Esophagus mucosa (tissue), 1 donor: Measurements from ENCODE around the gene VDAC2. TPM values are rescaled to one million over a fixed set of nuclear protein-coding genes. Genes with fewer than 3 reads are reported as not detected.

Experiments
- ATAC-seq: fragments of 200-7000 bp; cut with Tn5 transposase; one replicate; pipeline ENCODE4 v1.9.1; 2020
- total RNA-seq: library from RNA; stranded (reverse); gene quantifications from one replicate; pipeline ENCODE4 v1.2.4, GENCODE V29; 2023
- donor health status: DM: yes; HTN: yes; CAD: no.

Gene VDAC2
- total RNA-seq, 1 donor from 2014 or later, result 356 TPM

- peak; percentile 21 for ATAC-seq
Observed at GRCh38 chr10:75230600-75231038, 20.0 kb downstream of the VDAC2 start.

DNA sequence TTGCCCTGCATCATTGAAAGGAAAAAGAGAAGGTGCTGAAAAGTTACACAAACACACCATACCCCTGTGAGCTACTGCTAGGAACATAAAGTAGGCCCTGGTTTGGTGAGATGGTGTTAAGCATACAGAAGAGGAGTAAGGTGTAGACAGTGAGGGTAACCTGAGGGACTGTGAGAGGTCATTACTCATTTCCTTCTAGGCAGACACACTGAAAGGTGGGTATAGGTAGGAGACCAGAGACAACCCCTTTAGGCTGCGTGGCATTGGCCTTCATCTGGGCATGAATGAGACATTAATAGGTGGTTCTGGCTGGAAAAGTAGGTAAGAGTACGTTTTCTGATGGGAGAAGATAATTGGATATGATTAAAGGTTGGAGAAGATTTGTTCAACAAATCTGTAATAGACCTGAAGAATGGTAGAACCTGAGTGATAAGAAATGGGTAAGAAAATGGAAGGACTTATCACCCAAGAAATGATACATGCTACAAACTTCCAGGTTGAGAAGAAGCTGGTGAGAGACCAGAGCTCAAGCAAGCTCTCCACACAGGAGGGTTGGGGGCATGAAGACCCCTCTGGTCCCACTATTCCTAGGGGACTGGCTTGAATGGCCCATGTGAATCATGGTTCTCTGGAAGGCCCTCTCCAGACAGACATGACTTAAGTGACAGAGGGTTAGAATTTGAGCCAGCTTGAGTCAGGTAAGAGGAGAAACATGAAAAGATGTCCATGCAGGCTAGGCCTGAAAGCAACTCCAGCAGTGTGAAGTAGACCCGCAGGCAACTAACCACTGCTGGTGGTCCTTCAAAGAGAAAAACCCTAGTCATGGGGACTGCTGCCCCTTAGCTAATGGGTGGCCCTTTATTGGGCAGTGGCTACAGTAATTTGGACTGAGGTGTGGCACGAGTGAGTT, 21.3 kb downstream of the VDAC2 start:
- ATAC-seq, result no peak

DNA sequence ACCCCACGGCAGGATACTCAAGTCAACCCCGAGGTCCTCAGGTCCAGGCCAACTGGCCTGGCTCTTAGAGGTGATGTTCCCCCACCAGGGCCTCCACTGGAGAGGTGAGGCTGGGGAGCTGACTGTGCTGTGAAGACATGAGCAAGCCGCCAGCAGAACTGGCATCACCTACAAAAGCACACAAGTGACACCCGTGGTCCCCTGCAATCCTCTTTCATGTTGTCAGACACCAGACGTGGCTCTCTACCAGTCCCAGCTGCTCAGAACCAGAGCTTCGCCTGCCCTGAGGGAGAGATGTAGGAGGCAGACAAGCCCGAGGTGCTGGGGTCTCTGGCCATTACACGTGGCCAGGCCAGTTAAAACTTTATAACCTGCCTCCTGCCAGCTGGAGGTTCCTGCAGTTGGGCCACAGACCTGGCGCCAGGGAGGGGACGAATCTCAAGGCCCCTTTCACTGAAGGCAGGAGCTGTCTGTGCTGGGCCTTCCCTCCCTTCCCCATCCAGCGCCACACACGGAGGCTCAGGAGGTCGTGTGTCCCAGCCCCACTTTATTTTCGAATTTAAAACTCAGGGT, 22.9 kb downstream of the VDAC2 start:
- ATAC-seq, result no peak

DNA sequence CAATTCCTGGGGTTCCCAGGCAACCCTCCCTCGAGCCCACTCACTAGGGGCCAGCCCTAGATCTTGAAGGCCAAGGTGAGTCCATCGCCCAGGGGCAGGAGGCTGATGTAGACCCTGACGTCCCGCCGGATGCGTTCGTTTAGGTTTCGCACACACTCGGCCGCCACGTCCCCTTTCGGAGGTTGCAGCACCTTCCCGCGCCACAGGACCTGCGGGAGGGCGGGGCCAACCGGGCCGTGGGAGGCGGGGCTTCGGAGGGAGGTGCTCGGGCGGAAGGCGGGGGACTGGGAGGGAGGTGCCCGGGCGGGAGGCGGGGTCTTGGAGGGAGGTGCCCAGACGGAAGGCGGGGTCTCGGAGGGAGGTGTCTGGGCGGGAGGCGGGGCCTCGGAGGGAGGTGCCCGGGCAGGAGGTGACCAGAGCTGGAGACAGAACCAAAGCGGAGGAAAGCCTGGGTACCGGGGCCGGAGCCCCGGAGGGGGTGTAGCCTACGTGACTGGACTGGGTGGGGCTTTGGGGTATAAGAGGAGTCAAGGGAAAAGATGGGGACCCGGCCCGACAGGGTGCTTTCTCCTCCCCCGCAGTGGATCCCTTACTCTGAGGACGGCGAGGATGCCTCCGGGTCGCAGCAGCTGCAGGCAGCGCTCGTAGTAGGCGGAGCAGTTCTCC, 23.6 kb downstream of the VDAC2 start:
- ATAC-seq, result peak; percentile 82

DNA sequence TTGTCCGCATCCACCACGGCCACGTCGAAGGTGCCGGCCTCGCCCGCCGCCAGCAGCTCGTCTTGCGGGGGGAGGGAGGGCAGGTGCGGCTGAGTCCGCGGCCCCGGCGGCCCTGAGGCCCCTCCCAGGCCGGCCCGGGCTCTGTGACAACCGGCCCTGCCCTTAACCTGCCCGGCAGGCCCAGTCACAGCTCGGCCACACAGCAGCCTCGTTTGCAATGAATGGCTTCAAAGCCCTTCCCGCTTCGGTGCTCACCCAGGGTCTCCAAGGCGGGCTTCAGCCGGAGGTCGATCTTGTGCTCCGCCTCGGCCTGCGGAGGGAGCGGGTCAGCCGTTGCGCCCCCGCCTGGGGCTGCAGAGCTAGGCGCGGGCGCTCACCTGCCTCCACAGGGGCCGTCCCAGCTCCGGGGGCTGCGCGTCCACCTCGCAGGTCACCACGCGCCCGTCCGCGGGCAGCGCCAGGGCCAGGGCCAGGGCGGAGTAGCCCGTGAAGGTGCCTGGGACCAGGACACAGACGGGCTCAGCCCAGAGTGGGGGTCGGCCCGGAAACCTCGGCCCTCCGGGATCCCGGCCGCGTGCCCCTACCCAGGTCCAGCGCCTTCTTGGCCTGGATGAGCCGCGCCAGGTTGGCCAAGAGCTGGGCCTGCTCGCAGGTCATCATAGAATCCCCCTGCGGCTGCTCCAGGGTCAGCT, 24.2 kb downstream of the VDAC2 start:
- ATAC-seq, result peak; percentile 50

DNA sequence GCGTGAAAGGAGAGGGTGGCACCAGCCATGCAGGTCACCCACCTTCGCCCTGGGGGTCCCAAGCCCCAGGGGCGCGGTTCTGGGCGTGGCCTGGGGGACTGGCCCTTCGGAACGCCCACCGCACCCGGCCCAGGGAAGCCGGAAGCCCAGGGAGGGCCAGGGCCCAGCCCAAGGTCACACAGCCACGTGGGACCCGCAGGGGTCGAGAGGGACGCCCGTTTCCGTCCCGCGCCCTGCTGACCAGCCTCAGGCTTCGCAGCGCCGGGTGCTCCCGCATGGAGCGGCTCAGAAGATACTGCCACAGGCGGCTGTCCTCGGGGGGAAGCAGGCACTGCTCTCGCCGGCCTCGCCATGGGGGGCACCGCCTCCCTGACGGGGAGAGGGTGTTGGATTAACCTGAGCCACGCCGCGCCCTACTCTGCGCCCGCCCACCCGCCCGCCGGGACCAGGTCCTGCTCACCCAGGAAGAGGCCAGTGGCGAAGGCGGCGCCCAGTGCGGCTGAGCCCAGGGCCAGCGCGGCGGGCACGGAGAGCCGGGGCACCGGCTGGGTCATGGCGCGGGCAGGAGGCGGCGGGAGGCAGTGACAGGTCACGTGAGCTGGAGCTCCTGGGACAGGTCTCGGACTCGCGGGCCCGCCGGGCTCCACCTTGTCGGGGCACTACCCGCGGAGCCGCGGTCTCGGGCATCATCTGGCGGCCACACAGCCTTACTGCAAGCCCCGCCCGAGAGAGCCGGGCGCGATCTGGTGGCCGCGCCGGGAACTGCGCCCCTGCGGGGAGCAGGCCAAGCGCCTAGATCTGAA, 25.0 kb downstream of the VDAC2 start, which contains the start of gene COMTD1:
TSS of gene COMTD1 (minus strand) at position 583 of the 803 bp plus-strand sequence. CDS start at position 554, 29 bp downstream.
- peak; percentile 74 for ATAC-seq

GRCh38 chr10:75236178-75236825, 25.7 kb downstream of the VDAC2 start:
- ATAC-seq, result no peak

GRCh38 chr10:75238182-75239095, 27.8 kb downstream of the VDAC2 start:
- no peak for ATAC-seq

DNA sequence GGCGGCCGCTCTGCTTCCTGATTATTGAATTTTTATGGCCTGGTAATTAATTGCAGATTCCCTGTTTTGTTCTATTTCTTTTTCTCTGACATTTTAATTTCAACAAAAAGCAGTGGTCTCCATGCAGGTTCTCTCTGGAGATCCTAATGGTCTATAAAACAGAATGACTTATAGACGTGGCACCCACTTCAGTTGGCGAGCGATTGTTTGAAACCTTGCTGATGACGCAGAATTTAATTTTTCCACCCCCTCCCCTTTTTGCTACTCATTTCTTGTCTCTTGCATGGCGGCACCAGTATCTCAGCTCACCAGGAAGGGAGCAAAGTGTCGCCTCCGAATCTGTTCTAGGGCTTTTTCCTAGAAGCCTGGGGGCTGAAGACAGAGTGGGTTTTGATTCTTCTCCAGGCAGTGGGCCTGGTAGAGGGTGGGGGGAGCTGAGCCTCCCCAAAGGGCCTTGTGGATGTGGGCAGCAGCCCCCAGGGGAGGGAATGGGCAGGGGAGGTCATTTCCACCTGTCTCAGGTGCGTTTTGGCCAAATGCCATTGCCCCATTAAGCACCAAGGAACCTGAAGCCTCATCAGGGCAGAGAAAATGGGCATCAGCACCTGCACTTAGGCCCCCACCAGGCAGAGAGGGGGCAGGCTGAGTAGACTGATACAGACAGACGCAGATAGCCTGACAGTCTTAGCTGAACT, 28.6 kb downstream of the VDAC2 start:
- no peak for ATAC-seq

DNA sequence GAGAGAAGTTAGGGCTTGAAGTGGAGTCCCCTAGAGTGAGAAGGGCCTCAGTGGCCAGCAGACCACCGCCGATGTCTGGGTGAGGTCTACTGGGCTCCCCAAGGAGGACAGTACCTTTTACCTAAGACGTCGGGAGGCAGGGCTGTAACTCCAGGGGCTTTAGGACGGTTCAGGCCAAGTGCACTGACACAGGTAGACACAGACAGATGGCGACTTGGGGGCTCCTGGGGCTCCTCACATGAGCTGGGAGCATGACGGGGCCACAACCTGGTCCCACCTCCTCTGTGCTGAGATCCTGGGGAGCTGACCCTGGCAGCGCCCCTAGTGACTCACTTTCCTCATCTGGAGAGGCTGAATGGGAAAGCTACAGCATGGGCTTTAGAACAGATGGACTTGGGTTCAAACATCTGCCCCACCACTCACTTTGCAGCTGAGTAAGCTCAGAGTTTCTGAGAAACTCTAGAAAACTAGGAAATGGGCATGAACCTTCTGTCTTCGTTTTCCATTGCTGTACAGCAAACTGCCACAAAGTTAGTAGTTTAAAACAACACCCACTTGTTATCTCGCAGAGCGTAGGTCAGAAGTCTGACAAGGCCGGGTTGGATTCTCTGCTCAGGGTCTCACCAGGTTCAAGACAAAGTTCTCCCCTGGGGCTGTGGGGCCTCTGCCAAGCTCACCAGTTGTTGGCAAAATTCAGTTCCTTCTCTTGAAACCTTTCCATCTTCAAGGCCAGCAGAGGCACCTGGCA, 29.9 kb downstream of the VDAC2 start:
- no peak for ATAC-seq

- peak; percentile 90 for ATAC-seq
Observed at GRCh38 chr10:75243426-75243825, 32.8 kb downstream of the VDAC2 start.

- ATAC-seq, result peak; percentile 59
Observed at GRCh38 chr10:75244487-75245353, 34.1 kb downstream of the VDAC2 start.

GRCh38 chr10:75245354-75246250, 35.0 kb downstream of the VDAC2 start:
- peak; percentile 64 for ATAC-seq

GRCh38 chr10:75246506-75246905, 35.9 kb downstream of the VDAC2 start:
- ATAC-seq, result no peak

GRCh38 chr10:75247797-75248196, 37.2 kb downstream of the VDAC2 start:
- ATAC-seq, result no peak

GRCh38 chr10:75250934-75251333, 40.3 kb downstream of the VDAC2 start:
- ATAC-seq, result peak; percentile 89
